CD4-positive, alpha-beta T cell (primary cell): ENCODE results near the gene CASZ1. TPM values are rescaled to one million over a fixed set of nuclear protein-coding genes. Genes with fewer than 3 reads are reported as not detected.

Experiments
- ATAC-seq: fragments of 200-7000 bp; cut with Tn5 transposase; one replicate; pipeline ENCODE4 v1.10.0; 2022; ENCODE audit warnings: mild to moderate bottlenecking; ENCODE audit not compliant: poor library complexity
- CTCF ChIA-PET: fragments of 350-600 bp; sonication (Branson Sonifier 250); formaldehyde crosslinking; loops from one replicate; lab custom pipeline; 2021; ENCODE audit warnings: antibody characterized with exemption, inconsistent platforms; lab: Charles Lee
- POLR2A ChIA-PET: fragments of 350-600 bp; sonication (Branson Sonifier 250); formaldehyde crosslinking; loops from one replicate; lab custom pipeline; 2021; ENCODE audit warnings: antibody characterized with exemption, inconsistent platforms; lab: Charles Lee
- DNase-seq, 14 experiments: peaks; one replicate each; pipeline ENCODE4 v3.0.0-alpha.2; 2013 to 2020; ENCODE audit warnings: mixed read lengths in 2 of 14
- H3K27ac ChIP-seq, 2 donors: one replicate each; pipeline versions ENCODE4 v1.5.1 to v1.7.0; 2013; ENCODE audit warnings: low read length in 2 of 2, low read depth in 1 of 2, mild to moderate bottlenecking in 1 of 2
- H3K27me3 ChIP-seq, 2 experiments: 1 replicate in 1 of 2; 2 replicates in 1 of 2; pipeline versions ENCODE4 v1.6.1 to v1.7.0; 2013; ENCODE audit warnings: low read length in 2 of 2, control low read depth in 1 of 2, mild to moderate bottlenecking in 1 of 2, moderate library complexity in 1 of 2; ENCODE audit not compliant: insufficient read depth in 2 of 2, control insufficient read depth in 1 of 2
- H3K36me3 ChIP-seq: one replicate; pipeline ENCODE4 v1.6.1; 2013; ENCODE audit warnings: low read length, control low read depth; ENCODE audit not compliant: insufficient read depth
- H3K4me1 ChIP-seq: one replicate; pipeline ENCODE4 v1.6.1; 2013; ENCODE audit warnings: low read length, control low read depth; ENCODE audit not compliant: insufficient read depth
- H3K4me3 ChIP-seq: one replicate; pipeline ENCODE4 v1.5.1; 2013; ENCODE audit warnings: mild to moderate bottlenecking, low read length, moderate library complexity
- H3K9me3 ChIP-seq, 2 experiments: 1 replicate in 1 of 2; 2 replicates in 1 of 2; pipeline versions ENCODE4 v1.6.1 to v1.7.0; 2013; ENCODE audit warnings: low read length in 2 of 2, mild to moderate bottlenecking in 2 of 2, control low read depth in 1 of 2, moderate library complexity in 1 of 2; ENCODE audit not compliant: control insufficient read depth in 1 of 2, insufficient read depth in 1 of 2
- H3K27ac Mint-ChIP-seq: one replicate; pipeline ENCODE4 v1.8.0; 2020; ENCODE audit warnings: mixed read lengths
- H3K27me3 Mint-ChIP-seq: one replicate; pipeline ENCODE4 v1.8.0; 2021; ENCODE audit warnings: mixed read lengths
- H3K36me3 Mint-ChIP-seq: one replicate; pipeline ENCODE4 v1.8.0; 2021; ENCODE audit warnings: low read depth, mixed read lengths
- H3K4me1 Mint-ChIP-seq: one replicate; pipeline ENCODE4 v1.8.0; 2021; ENCODE audit warnings: low read depth, mixed read lengths
- H3K4me3 Mint-ChIP-seq: one replicate; pipeline ENCODE4 v1.8.0; 2020; ENCODE audit warnings: mild to moderate bottlenecking, mixed read lengths
- H3K9me3 Mint-ChIP-seq: one replicate; pipeline ENCODE4 v1.8.0; 2020; ENCODE audit warnings: mixed read lengths
- intact Hi-C, 2 experiments: fragments of 100-400 bp; cut with DNase I in 1 of 2; cut with micrococcal nuclease in 1 of 2; formaldehyde crosslinking; loops; one replicate each; pipeline versions ENCODE4 v1.15.1 to v1.9.0; 2023 to 2025; cut with DNase I, micrococcal nuclease
- total RNA-seq, 174 experiments: library from RNA in 2 of 174; stranded (reverse) in 2 of 174; gene quantifications; one replicate each; pipeline ENCODE4 v1.2.3 and lab custom pipeline; 2021 to 2026
- TF ChIP-seq, protein P1 (sequence below): fragments of 200-600 bp; IDR thresholded peaks from one replicate; pipeline ENCODE4 v1.8.0; 2022; ENCODE audit warnings: antibody characterized with exemption, mild to moderate bottlenecking

CASZ1 gene
- total RNA-seq, 2 experiments from 2014 or later, result 21.8 to 22.8 TPM

GRCh38 chr1:10802944-10803715, 6.7 kb upstream of the CASZ1 start:
- POLR2A ChIA-PET, result no interaction called here
- no peak overlapping the region for H3K4me3 Mint-ChIP-seq
- H3K36me3 Mint-ChIP-seq, result no peaks in the 10 kb centered on the region
- no peak overlapping the region for H3K27ac ChIP-seq
- peaks cover 79% of the 10 kb centered on the region for H3K27me3 Mint-ChIP-seq
- ATAC-seq (no peak), DNase-seq (no peak)
- peaks cover 11% of the 10 kb centered on the region for H3K4me1 ChIP-seq
- no peak overlapping the region for H3K4me3 ChIP-seq
- TF ChIP-seq, protein P1, sequence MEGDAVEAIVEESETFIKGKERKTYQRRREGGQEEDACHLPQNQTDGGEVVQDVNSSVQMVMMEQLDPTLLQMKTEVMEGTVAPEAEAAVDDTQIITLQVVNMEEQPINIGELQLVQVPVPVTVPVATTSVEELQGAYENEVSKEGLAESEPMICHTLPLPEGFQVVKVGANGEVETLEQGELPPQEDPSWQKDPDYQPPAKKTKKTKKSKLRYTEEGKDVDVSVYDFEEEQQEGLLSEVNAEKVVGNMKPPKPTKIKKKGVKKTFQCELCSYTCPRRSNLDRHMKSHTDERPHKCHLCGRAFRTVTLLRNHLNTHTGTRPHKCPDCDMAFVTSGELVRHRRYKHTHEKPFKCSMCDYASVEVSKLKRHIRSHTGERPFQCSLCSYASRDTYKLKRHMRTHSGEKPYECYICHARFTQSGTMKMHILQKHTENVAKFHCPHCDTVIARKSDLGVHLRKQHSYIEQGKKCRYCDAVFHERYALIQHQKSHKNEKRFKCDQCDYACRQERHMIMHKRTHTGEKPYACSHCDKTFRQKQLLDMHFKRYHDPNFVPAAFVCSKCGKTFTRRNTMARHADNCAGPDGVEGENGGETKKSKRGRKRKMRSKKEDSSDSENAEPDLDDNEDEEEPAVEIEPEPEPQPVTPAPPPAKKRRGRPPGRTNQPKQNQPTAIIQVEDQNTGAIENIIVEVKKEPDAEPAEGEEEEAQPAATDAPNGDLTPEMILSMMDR, result no peak
- CTCF ChIA-PET, result no interaction called here
- peaks cover 10 to 13% of the 10 kb centered on the region in 2 experiments for H3K27me3 ChIP-seq
- no peaks in the 10 kb centered on the region for H3K9me3 Mint-ChIP-seq
- H3K4me1 Mint-ChIP-seq, result no peaks in the 10 kb centered on the region
- H3K27ac Mint-ChIP-seq, result no peak overlapping the region
- H3K9me3 ChIP-seq, result no peaks in the 10 kb centered on the region
- no peaks in the 10 kb centered on the region for H3K36me3 ChIP-seq
- intact Hi-C loops, result no loop called here

- Mint-ChIP-seq H3K27me3 (peaks cover 74% of the 10 kb centered on the region), H3K4me3 (no peak overlapping the region), H3K27ac (no peak overlapping the region), H3K4me1 (no peaks in the 10 kb centered on the region), H3K36me3 (no peaks in the 10 kb centered on the region), H3K9me3 (no peaks in the 10 kb centered on the region)
- Histone ChIP-seq H3K4me1 (peaks cover 16% of the 10 kb centered on the region), H3K4me3 (no peak overlapping the region), H3K27ac (no peak overlapping the region), H3K9me3 (no peaks in the 10 kb centered on the region), H3K27me3 (peaks cover 18 to 24% of the 10 kb centered on the region in 2 experiments), H3K36me3 (no peaks in the 10 kb centered on the region)
- TF ChIP-seq, protein P1, result no peak
- intact Hi-C loops, result no loop called here
- ATAC-seq (no peak), DNase-seq (no peak)
- ChIA-PET CTCF (no interaction called here), POLR2A (no interaction called here)
Measured at GRCh38 chr1:10800778-10801177, 4.3 kb upstream of the CASZ1 start.

DNA sequence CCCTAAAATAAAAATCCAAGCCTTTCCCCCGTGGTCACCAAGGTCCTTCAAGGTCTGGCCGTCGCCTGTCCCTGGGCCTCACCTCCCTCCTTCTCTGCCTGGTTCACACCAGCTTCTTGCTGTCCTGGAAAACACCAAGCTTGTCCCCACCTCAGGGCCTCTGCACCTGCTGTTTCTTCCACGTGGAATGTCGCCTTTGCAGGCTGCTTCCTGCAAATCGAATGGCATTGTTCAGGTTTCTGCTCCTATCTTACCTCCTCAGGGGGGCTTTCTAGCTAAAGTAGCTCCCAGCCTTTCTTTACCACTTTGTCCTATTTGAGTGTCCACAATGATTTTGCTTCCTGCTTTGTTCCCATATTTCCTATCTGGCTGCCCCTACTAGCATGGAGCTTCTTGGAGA, 3.3 kb upstream of the CASZ1 start:
- no peak overlapping the region for H3K4me3 ChIP-seq
- Mint-ChIP-seq H3K36me3 (no peaks in the 10 kb centered on the region), H3K4me3 (no peak overlapping the region), H3K27ac (no peak overlapping the region), H3K9me3 (no peaks in the 10 kb centered on the region), H3K27me3 (peaks cover 73% of the 10 kb centered on the region), H3K4me1 (peaks cover 4% of the 10 kb centered on the region)
- ChIA-PET CTCF (no interaction called here), POLR2A (no interaction called here)
- H3K27me3 ChIP-seq, result peaks cover 23 to 28% of the 10 kb centered on the region in 2 experiments
- TF ChIP-seq, protein P1, result no peak
- H3K4me1 ChIP-seq, result peaks cover 25% of the 10 kb centered on the region
- intact Hi-C loops, result no loop called here
- ATAC-seq, result no peak
- no peaks in the 10 kb centered on the region for H3K36me3 ChIP-seq
- H3K27ac ChIP-seq, result no peak overlapping the region
- peaks cover 0 to 5% of the 10 kb centered on the region in 2 experiments for H3K9me3 ChIP-seq
- no peak for DNase-seq
